GM18508 (cell line): Measurements from ENCODE around the gene MDC1.

Experiments
- ATAC-seq: cut with Tn5 transposase; IDR thresholded peaks from one replicate; pipeline ENCODE4 v1.9.1; 2021; ENCODE audit warnings: moderate number of reproducible peaks; ENCODE audit not compliant: insufficient read depth, unreplicated experiment

Gene MDC1

DNA sequence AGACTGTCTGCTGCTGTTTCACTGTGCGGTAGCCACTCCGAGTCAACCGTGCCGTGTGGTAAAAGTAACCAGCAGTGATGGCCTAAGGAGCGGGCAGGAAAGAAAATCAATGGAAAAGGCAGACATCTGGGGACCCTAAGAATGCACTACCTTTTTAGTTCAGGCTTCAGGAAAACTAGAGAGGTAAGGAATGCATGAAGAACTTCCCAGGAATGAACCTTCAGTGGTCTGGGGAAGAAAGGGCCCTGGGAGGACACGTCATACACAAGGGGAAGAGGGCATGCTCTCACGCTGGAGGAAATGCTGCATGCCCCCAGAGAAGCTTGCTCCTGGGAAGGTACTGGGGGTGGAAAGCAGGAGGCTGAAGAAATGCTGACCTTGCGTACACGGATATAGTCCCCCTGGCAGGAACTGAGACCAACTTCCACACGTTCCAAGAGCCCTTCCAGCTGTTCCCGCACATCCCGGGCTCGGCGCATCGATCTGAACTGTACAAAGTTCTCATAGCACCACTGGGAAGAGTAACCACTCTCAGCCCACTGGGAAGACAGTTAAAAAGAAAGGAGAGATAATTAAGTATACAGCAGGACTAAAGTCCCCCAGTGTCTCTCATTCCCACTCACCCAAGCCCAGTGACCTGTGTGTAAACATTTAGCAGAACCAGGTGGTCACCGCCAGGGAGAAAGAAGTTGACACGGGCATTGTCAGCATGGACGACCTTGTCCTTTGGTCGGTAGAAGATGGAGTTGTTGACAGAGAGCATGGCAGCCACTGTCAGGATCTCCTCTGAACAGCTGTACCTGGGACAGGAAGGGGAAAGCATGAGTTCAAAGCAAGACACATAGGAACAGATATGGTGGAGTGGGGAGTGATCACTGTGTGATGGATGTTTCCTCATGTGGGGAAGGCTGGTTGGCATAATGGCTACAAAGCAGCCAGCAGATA, 62.0 kb downstream of the MDC1 start:
- ATAC-seq = no peak

DNA sequence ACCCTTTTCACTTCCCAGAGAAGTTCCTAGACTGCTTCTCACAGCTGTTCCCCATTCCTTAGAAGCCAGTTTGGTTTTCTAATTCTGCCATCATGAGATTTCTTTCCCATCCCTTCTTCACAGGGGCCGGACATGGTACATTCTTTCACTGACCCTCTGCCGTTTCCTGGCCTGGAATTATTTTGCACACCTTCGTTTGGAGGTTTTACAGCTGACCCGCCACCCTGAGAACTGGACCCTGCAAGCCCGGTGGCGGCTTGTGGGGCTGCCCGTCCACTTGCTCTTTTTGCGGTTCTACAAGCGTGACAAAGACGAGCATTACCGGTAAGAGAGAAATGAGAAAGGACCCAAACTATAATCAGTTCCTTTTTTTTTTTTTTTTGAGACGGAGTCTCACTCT, 65.9 kb downstream of the MDC1 start:
- ATAC-seq = no peak
